LNCaP clone FGC (cell line): ENCODE data around the gene DCN.

Experiments
- DNase-seq: peaks from one replicate; pipeline ENCODE4 v3.0.0-alpha.2; 2011; ENCODE audit warnings: low read depth
- H3K4me3 ChIP-seq: 2 replicates; pipeline ENCODE4 v1.5.1; 2011; ENCODE audit warnings: mild to moderate bottlenecking, low read depth, low read length, control low read depth
- CTCF ChIP-seq: IDR thresholded peaks from 2 replicates; pipeline ENCODE4 v1.5.1; 2012; ENCODE audit warnings: mild to moderate bottlenecking; ENCODE audit not compliant: control insufficient read depth, insufficient read depth; ENCODE audit errors: extremely low read depth

DCN gene

GRCh38 chr12:91173124-91173523 lies 9.5 kb downstream of the DCN start:
- H3K4me3 ChIP-seq = no peak overlapping the region
- DNase-seq = no peak
- TF ChIP-seq CTCF = no peak

DNA sequence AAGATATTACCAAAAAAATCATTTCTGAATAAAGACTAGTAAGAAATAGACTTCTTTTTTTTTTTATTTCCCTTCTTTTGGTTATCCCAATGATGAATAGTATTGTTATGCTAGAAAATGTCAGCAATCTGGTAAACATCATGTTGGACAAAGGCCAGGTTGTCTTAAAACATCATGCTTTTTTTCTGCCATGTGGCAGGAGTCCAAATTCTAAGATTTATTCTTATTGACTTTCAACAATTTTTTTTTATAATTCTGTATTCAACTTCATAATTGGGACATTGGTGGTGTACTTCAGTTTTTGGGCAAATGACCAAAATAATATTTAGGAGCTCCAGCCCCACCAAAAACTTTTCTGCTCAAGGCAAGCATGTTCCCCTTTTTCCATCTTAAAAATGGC lies 10.5 kb downstream of the DCN start:
- H3K4me3 ChIP-seq = no peak overlapping the region
- DNase-seq = no peak
- no peak for TF ChIP-seq CTCF

DNA sequence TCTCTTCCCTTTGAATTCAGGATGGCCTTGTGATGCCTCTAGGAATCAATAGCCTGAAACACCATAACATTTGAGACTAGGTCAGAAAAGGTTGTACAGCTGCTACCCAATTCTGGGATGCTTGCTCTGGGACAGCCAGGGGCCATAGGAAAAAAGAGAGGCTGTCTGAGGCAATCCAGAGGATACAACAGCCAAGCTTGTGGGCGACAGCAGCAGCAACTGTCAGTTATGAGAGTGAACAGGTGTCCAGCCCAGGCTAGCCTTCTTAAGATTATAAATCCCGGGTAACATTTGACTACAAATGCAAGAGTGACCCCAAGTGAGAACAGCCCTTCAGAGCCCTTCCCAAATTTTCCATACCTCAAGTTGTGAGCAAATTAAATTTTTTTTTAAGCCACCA lies 11.1 kb downstream of the DCN start:
- H3K4me3 ChIP-seq = no peak overlapping the region
- no peak for DNase-seq
- TF ChIP-seq CTCF = no peak

- no peak for TF ChIP-seq CTCF
- H3K4me3 ChIP-seq = no peak overlapping the region
- no peak for DNase-seq
Measured at GRCh38 chr12:91163116-91163515, 19.5 kb downstream of the DCN start.

GRCh38 chr12:91161009-91161408 lies 21.6 kb downstream of the DCN start:
- no peak for DNase-seq
- no peak for TF ChIP-seq CTCF
- H3K4me3 ChIP-seq = no peak overlapping the region

GRCh38 chr12:91155990-91156389 lies 26.6 kb downstream of the DCN start:
- no peak overlapping the region for H3K4me3 ChIP-seq
- TF ChIP-seq CTCF = no peak
- no peak for DNase-seq

GRCh38 chr12:91154131-91154530 lies 28.5 kb downstream of the DCN start:
- no peak overlapping the region for H3K4me3 ChIP-seq
- TF ChIP-seq CTCF = no peak
- DNase-seq = no peak
